Measurements from ENCODE around the gene RPL22.
"Not testable (repeated sequence)": the region's sequence is repeated elsewhere in the genome, so short reads cannot be mapped to it uniquely, and the experiment has no call there.

RPL22 gene

GRCh38 chr1:6233376-6233775 is 34.0 kb upstream of the RPL22 start:
- DNase-seq (ENCODE audit: low spot score): no peak

DNA sequence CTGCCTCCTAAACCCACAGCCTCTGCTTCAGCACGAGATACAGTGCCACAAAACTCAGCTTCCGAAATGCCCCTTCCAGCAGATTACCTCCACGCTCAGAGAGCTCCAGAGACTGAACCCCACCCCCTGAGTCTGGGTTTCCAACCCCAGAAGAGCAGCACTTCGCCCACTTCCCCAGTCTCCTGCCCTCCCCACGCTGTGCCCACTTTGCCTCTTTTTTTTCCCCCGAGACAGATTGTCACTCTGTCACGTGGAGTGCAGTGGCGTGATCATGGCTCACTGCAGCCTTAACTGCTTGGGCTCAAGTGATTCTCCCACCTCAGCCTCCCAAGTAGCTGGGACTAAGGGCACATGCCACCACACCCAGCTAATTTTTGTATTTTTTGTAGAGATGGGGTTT is 26.3 kb upstream of the RPL22 start:
- DNase-seq (ENCODE audit: low spot score): no peak

DNA sequence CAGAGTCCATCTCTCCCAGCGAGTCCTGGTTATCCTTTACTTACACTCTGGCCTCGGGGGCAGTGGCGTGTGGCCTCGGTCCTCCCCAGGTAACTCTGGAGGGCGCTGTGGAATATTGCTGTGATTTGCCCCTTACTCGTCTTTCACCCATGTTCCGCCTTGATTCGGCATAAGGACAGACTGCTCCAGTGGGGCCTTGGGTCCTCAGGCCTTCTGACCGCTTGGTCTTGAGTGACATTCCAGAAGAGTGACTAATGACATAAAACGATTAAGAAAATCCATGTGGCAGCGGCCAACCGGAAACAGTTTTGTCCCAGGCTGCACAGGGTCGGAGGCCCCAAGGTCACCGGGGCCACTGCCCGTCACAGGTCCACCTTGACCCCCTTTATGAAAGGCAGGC is 25.3 kb upstream of the RPL22 start:
- no peak for DNase-seq (ENCODE audit: low spot score)

DNA sequence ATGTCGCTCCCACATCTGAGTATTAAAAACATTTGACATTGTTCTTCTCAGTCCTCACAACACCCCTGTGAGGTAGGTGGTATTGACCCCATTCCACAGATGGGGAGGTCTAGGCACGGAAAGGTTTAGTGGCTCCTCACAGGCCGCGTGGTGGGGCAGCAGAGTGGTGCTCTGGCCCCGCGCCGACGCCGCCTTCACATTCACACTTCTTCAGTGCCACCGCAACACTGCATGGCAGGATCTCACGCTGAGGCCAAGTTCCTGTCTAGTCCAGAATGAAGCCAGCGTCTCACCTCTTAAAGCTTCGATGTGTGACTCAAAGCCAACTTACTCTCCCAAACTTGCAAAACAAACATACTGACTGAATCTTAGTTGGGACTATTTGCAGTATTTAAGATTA is 24.2 kb upstream of the RPL22 start:
- DNase-seq (ENCODE audit: low spot score): no peak

DNA sequence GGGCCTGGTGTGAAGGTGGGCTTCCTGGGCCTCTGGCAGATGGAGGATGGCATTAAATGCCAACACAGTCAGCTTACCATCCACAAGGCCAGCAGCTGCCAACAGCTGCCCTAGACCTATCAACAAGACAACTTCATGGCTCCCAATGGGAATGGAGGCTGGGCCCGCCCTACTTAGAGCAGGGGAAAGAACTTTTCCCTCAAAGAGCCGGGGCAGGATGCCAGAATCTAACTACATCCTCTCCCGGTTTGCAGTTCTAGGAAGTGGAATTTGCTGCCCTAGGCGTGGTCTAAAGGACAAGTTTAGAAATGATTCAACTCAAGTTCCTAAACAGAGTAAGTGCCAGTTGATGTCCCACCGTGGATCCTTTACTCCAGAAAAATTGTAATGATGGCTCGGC is 23.2 kb upstream of the RPL22 start:
- DNase-seq (ENCODE audit: low spot score): no peak

GRCh38 chr1:6221210-6221784 is 21.9 kb upstream of the RPL22 start:
- DNase-seq (ENCODE audit: low spot score): no peak

- DNase-seq (ENCODE audit: low spot score): no peak
These were observed 20.8 kb upstream of the RPL22 start for GRCh38 chr1:6220236-6220635.

GRCh38 chr1:6219641-6220040 is 20.2 kb upstream of the RPL22 start:
- not testable (repeated sequence) for DNase-seq (ENCODE audit: low spot score)

- no peak for DNase-seq (ENCODE audit: low spot score)
These were observed 19.2 kb upstream of the RPL22 start for GRCh38 chr1:6218375-6219164.

DNA sequence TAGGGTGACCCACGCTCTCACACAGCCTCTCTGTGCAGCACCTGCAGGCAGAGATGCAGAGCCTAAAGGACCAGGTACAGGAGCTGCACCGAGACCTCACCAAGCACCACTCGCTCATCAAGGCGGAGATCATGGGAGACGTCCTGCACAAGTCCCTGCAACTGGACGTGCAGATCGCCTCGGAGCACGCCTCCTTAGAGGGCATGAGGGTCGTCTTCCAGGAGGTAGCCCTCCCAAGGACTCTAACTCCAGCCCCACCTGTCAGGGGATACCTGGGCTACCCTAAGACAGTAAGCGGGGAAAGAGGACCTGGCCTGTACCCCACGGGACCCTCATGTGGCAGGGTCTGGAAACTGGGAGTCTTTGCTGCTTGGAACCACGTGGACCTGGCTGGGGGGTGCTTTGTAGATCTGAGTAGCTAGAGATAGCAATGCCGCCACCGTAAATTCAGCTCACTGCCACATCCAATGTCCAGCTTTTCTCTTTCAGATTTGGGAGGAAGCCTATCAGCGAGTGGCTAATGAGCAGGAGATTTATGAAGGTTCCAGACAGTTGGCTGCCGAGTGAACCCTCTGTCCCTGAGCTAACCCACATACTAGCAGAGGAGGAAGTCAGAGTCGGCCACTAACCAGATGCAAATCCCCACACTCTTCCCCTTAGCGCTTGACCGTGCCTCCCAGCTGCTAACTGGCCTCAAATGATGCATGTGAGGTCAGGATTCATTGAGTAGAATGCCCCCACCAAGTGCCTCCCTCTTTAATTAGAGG is 13.0 kb upstream of the RPL22 start:
- no peak for DNase-seq (ENCODE audit: low spot score)

- DNase-seq (ENCODE audit: low spot score): no peak
These were observed 12.3 kb upstream of the RPL22 start for GRCh38 chr1:6211731-6212130.

DNA sequence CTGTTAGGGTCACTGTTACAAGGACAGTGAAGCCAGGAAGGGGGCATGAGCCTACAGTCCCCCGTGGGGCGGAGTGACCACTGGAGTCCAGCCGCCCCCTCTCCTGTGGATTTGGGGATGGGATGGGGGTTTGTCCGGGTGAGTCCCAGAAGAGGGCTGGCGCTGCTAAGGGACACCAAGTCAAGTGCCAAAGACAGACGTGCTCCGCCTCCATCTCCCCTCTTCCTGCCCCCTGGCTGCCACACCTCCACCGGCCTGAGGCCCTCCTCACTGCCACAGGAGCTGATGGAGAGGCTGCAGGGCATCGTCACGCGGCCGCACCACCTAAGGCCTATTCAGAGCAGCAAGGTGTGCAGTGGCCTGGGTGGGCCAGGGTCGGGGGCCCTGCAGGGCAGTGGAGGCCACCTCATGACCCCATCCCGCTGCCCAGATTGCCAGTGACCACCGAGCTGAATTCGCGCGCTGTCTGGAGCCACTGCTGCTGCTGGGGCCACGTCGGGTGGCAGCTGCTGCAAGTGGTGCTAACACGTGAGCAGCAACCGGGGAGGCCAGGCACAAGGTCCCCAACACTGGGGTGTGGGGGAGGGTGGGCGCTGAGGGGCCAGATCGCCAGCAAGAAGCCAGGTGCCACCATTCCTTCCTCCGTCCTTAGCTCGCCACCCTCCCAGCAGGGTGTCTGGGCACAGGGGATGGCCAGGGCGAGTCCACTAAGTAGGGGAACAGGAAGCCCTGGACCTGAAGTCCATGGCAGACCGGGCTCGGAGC is 11.4 kb upstream of the RPL22 start:
- no peak for DNase-seq (ENCODE audit: low spot score)

GRCh38 chr1:6209661-6210580 is 10.5 kb upstream of the RPL22 start:
- DNase-seq (ENCODE audit: low spot score): no peak

- no peak for DNase-seq (ENCODE audit: low spot score)
These were observed 9.6 kb upstream of the RPL22 start for GRCh38 chr1:6208723-6209660.

DNA sequence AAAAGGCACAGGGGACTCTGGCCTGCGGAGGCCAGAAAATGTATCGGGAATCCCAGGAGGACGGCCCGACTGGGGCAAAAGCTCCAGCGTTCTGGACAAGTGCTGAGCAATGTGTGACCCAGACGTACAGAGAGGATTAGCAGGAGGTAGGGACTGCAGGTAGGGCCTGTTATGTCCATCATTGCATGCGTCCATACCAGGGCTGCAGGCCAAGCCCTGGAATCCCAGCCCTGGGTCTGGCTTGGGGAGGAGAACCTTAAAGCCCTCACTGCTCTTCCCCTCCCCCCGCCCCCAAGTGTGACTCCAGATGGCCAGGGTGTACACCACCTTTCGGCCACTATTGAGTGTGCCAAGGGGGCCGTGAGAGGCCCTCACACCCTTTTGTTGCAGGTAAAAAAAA is 8.5 kb upstream of the RPL22 start:
- DNase-seq (ENCODE audit: low spot score): no peak

DNA sequence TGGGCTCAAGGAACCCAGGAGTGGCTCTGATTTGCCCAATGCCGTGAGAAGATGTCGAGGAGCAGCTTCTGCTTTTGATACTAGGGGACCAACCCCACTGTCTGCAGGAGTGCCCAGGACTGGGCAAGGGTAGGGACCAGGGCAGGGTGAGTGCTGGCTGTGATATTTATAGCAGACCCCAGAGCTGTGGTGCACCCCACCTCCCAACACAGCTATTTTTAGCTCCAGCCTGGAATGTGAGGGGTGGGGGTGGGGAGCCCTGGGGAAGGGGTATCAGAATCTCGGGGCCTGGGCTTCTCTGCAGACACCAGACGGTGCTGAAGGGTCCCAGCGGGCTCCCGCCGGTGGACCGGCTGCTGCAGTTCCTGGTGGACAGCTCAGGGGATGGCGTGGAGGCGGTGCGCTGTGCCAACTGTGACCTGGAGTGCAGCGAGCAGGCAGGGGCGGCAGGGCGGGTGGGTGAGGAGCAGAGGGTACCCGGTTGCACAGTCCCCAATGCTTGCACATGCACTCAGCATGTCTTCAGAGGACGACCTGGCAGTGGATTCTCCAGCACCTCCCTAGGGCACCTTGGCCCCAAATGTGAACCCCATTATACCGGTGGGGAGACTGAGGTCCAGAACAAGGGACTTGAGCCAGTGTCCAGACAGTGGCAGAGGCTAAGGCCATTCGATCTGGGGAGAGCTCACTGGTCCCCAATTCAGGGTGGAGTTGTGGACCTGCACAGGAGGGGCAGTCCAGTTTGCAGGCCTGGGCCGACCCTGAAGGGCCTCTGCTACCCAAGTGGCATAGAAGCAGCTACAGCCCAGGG is 7.9 kb upstream of the RPL22 start:
- DNase-seq (ENCODE audit: low spot score): no peak

GRCh38 chr1:6206520-6206855 is 7.1 kb upstream of the RPL22 start:
- DNase-seq (ENCODE audit: low spot score): no peak

GRCh38 chr1:6205849-6206519 is 6.6 kb upstream of the RPL22 start, which contains the start of gene RNF207:
RNF207 (plus strand) TSS chr1:6206119; CDS start chr1:6206536, 417 bp downstream.
- DNase-seq (ENCODE audit: low spot score): peak; percentile 81

- no peak for DNase-seq (ENCODE audit: low spot score)
These were observed 2.9 kb upstream of the RPL22 start for GRCh38 chr1:6202256-6202655.
